ENCODE results near the gene FMNL3.
"Not testable (repeated sequence)": the region's sequence is repeated elsewhere in the genome, so short reads cannot be mapped to it uniquely, and the experiment has no call there.

Gene FMNL3

GRCh38 chr12:49615725-49616124 lies 91.5 kb downstream of the FMNL3 start:
- Histone ChIP-seq H3K27me3 (replicated peaks in 2 of 5; ENCODE audit: control insufficient read depth in 4 of 5, insufficient read depth in 5 of 5, low read length in 4 of 5) (peaks cover 0 to 14% (median 5%) of the 10 kb centered on the region in 5 experiments), H3K9me3 (ENCODE audit: control extremely low read depth in 1 of 5, control insufficient read depth in 4 of 5, insufficient read depth in 2 of 5, low read depth in 1 of 5, low read length in 4 of 5) (peaks cover 0 to 6% (median 3%) of the 10 kb centered on the region in 5 experiments), H3K36me3 (ENCODE audit: control insufficient read depth in 4 of 4, insufficient read depth in 4 of 4, low read length in 3 of 4) (no peaks in the 10 kb centered on the region), H3K27ac (ENCODE audit: insufficient read depth in 1 of 2, low read depth in 1 of 2, low read length in 2 of 2, poor library complexity in 1 of 2, severe bottlenecking in 2 of 2) (no peak overlapping the region), H3K4me3 (ENCODE audit: control insufficient read depth in 1 of 7, extremely low read depth in 1 of 7, insufficient read depth in 4 of 7, low read depth in 2 of 7, low read length in 6 of 7) (no peak overlapping the region), H3K4me1 (ENCODE audit: control extremely low read depth in 1 of 4, control insufficient read depth in 4 of 4, insufficient read depth in 4 of 4, low read length in 3 of 4) (no peaks in the 10 kb centered on the region)
- POLR2A ChIA-PET, result no interaction called here
- DNase-seq, result no peak
- CTCF ChIA-PET, result interaction anchor here (2.6 kb wide), 1 partner anchor 7 kb away, joined by 10 read pairs; the partner anchor contains the start of gene PRPF40B
- WGBS (ENCODE audit: insufficient coverage), result no CpG with 5 or more reads among the region's 7 CpGs

- Histone ChIP-seq H3K36me3 (ENCODE audit: control insufficient read depth in 4 of 4, insufficient read depth in 4 of 4, low read length in 3 of 4) (no peaks in the 10 kb centered on the region), H3K4me1 (ENCODE audit: control extremely low read depth in 1 of 4, control insufficient read depth in 4 of 4, insufficient read depth in 4 of 4, low read length in 3 of 4) (no peaks in the 10 kb centered on the region), H3K9me3 (ENCODE audit: control extremely low read depth in 1 of 5, control insufficient read depth in 4 of 5, insufficient read depth in 2 of 5, low read depth in 1 of 5, low read length in 4 of 5) (peaks cover 0 to 9% (median 3%) of the 10 kb centered on the region in 5 experiments), H3K4me3 (ENCODE audit: control insufficient read depth in 1 of 7, extremely low read depth in 1 of 7, insufficient read depth in 4 of 7, low read depth in 2 of 7, low read length in 6 of 7) (no peak overlapping the region), H3K27me3 (replicated peaks in 2 of 5; ENCODE audit: control insufficient read depth in 4 of 5, insufficient read depth in 5 of 5, low read length in 4 of 5) (peaks cover 0 to 4% (median 0%) of the 10 kb centered on the region in 5 experiments), H3K27ac (ENCODE audit: insufficient read depth in 1 of 2, low read depth in 1 of 2, low read length in 2 of 2, poor library complexity in 1 of 2, severe bottlenecking in 2 of 2) (no peak overlapping the region)
- CTCF ChIA-PET, result interaction anchor here (1.4 kb wide), 1 partner anchor 11 kb away, joined by 4 read pairs; the partner anchor contains the start of gene PRPF40B
- DNase-seq, result no peak
- POLR2A ChIA-PET, result no interaction called here
These were observed 95.0 kb downstream of the FMNL3 start for GRCh38 chr12:49612210-49612609.

- POLR2A ChIA-PET; H3K4me1 ChIP-seq (ENCODE audit: control extremely low read depth in 1 of 4, control insufficient read depth in 4 of 4, insufficient read depth in 4 of 4, low read length in 3 of 4); H3K9me3 ChIP-seq (ENCODE audit: control extremely low read depth in 1 of 5, control insufficient read depth in 4 of 5, insufficient read depth in 2 of 5, low read depth in 1 of 5, low read length in 4 of 5); H3K4me3 ChIP-seq (ENCODE audit: control insufficient read depth in 1 of 7, extremely low read depth in 1 of 7, insufficient read depth in 4 of 7, low read depth in 2 of 7, low read length in 6 of 7); DNase-seq; H3K27me3 ChIP-seq (replicated peaks in 2 of 5; ENCODE audit: control insufficient read depth in 4 of 5, insufficient read depth in 5 of 5, low read length in 4 of 5); H3K36me3 ChIP-seq (ENCODE audit: control insufficient read depth in 4 of 4, insufficient read depth in 4 of 4, low read length in 3 of 4); H3K27ac ChIP-seq (ENCODE audit: insufficient read depth in 1 of 2, low read depth in 1 of 2, low read length in 2 of 2, poor library complexity in 1 of 2, severe bottlenecking in 2 of 2): not testable (repeated sequence)
- CTCF ChIA-PET, result interaction anchor here (1.1 kb wide), 1 partner anchor 25 kb away, joined by 3 read pairs; no protein-coding TSS in a partner anchor
- WGBS (ENCODE audit: insufficient coverage), result 89% methylated on average over 1 of the region's 4 CpGs
These were observed 96.4 kb downstream of the FMNL3 start for GRCh38 chr12:49610785-49611184.

GRCh38 chr12:49609875-49610154 lies 97.4 kb downstream of the FMNL3 start:
- no peak overlapping the region for H3K27ac ChIP-seq (ENCODE audit: insufficient read depth in 1 of 2, low read depth in 1 of 2, low read length in 2 of 2, poor library complexity in 1 of 2, severe bottlenecking in 2 of 2)
- no CpG with 5 or more reads among the region's 1 CpG for WGBS (ENCODE audit: insufficient coverage)
- ChIA-PET POLR2A (no interaction called here), CTCF (interaction anchor here (0.7 kb wide), 1 partner anchor 33 kb away, joined by 3 read pairs; no protein-coding TSS in a partner anchor)
- H3K4me3 ChIP-seq (ENCODE audit: control insufficient read depth in 1 of 7, extremely low read depth in 1 of 7, insufficient read depth in 4 of 7, low read depth in 2 of 7, low read length in 6 of 7), result no peak overlapping the region
- no peak for DNase-seq
- H3K36me3 ChIP-seq (ENCODE audit: control insufficient read depth in 4 of 4, insufficient read depth in 4 of 4, low read length in 3 of 4), result no peaks in the 10 kb centered on the region
- peaks cover 0 to 7% (median 6%) of the 10 kb centered on the region in 4 experiments for H3K4me1 ChIP-seq (ENCODE audit: control extremely low read depth in 1 of 4, control insufficient read depth in 4 of 4, insufficient read depth in 4 of 4, low read length in 3 of 4)
- H3K9me3 ChIP-seq (ENCODE audit: control extremely low read depth in 1 of 5, control insufficient read depth in 4 of 5, insufficient read depth in 2 of 5, low read depth in 1 of 5, low read length in 4 of 5), result peaks cover 0 to 9% (median 2%) of the 10 kb centered on the region in 5 experiments
- no peaks in the 10 kb centered on the region for H3K27me3 ChIP-seq (replicated peaks in 2 of 5; ENCODE audit: control insufficient read depth in 4 of 5, insufficient read depth in 5 of 5, low read length in 4 of 5)

- no peak for DNase-seq
- H3K27ac ChIP-seq (ENCODE audit: insufficient read depth in 1 of 2, low read depth in 1 of 2, low read length in 2 of 2, poor library complexity in 1 of 2, severe bottlenecking in 2 of 2), result no peak overlapping the region
- H3K4me3 ChIP-seq (ENCODE audit: control insufficient read depth in 1 of 7, extremely low read depth in 1 of 7, insufficient read depth in 4 of 7, low read depth in 2 of 7, low read length in 6 of 7), result no peak overlapping the region
- no peaks in the 10 kb centered on the region for H3K36me3 ChIP-seq (ENCODE audit: control insufficient read depth in 4 of 4, insufficient read depth in 4 of 4, low read length in 3 of 4)
- peaks cover 0 to 7% (median under 1%) of the 10 kb centered on the region in 5 experiments for H3K9me3 ChIP-seq (ENCODE audit: control extremely low read depth in 1 of 5, control insufficient read depth in 4 of 5, insufficient read depth in 2 of 5, low read depth in 1 of 5, low read length in 4 of 5)
- CTCF ChIA-PET, result interaction anchor here (0.7 kb wide), 1 partner anchor 33 kb away, joined by 3 read pairs; no protein-coding TSS in a partner anchor
- peaks cover 0 to 9% (median 7%) of the 10 kb centered on the region in 4 experiments for H3K4me1 ChIP-seq (ENCODE audit: control extremely low read depth in 1 of 4, control insufficient read depth in 4 of 4, insufficient read depth in 4 of 4, low read length in 3 of 4)
- WGBS (ENCODE audit: insufficient coverage), result 100% methylated on average over 2 of the region's 2 CpGs
- POLR2A ChIA-PET, result no interaction called here
- no peaks in the 10 kb centered on the region for H3K27me3 ChIP-seq (replicated peaks in 2 of 5; ENCODE audit: control insufficient read depth in 4 of 5, insufficient read depth in 5 of 5, low read length in 4 of 5)
These were observed 97.9 kb downstream of the FMNL3 start for GRCh38 chr12:49609059-49609874.

GRCh38 chr12:49605539-49605938 lies 101.7 kb downstream of the FMNL3 start, which contains the start of gene FAM186B:
Gene FAM186B, minus strand, starts transcription at chr12:49605639. Its CDS starts 162 bp downstream, at chr12:49605477.
- H3K27me3 ChIP-seq (replicated peaks in 2 of 5; ENCODE audit: control insufficient read depth in 4 of 5, insufficient read depth in 5 of 5, low read length in 4 of 5); H3K9me3 ChIP-seq (ENCODE audit: control extremely low read depth in 1 of 5, control insufficient read depth in 4 of 5, insufficient read depth in 2 of 5, low read depth in 1 of 5, low read length in 4 of 5); H3K4me3 ChIP-seq (ENCODE audit: control insufficient read depth in 1 of 7, extremely low read depth in 1 of 7, insufficient read depth in 4 of 7, low read depth in 2 of 7, low read length in 6 of 7); H3K36me3 ChIP-seq (ENCODE audit: control insufficient read depth in 4 of 4, insufficient read depth in 4 of 4, low read length in 3 of 4); DNase-seq; POLR2A ChIA-PET; H3K27ac ChIP-seq (ENCODE audit: insufficient read depth in 1 of 2, low read depth in 1 of 2, low read length in 2 of 2, poor library complexity in 1 of 2, severe bottlenecking in 2 of 2); H3K4me1 ChIP-seq (ENCODE audit: control extremely low read depth in 1 of 4, control insufficient read depth in 4 of 4, insufficient read depth in 4 of 4, low read length in 3 of 4): not testable (repeated sequence)
- WGBS (ENCODE audit: insufficient coverage), result 100% methylated on average over 3 of the region's 4 CpGs
- CTCF ChIA-PET, result interaction anchor here (1.4 to 2.9 kb wide), 2 partner anchors 25 to 52 kb away, joined by 3 to 11 read pairs; no protein-coding TSS in a partner anchor

- POLR2A ChIA-PET, result no interaction called here
- CTCF ChIA-PET, result interaction anchor here (0.9 to 2.9 kb wide), 3 partner anchors 24 to 51 kb away, joined by 3 to 11 read pairs (median 3); no protein-coding TSS in a partner anchor
These were observed 102.3 kb downstream of the FMNL3 start for GRCh38 chr12:49604856-49605255.

More at GRCh38 chr12:49604856-49605255, 102.3 kb downstream of the FMNL3 start:
- peak in 1 of 3 donors; percentile 6 for DNase-seq
- peaks cover 0 to 5% (median 2%) of the 10 kb centered on the region in 4 experiments for H3K36me3 ChIP-seq (ENCODE audit: control insufficient read depth in 4 of 4, insufficient read depth in 4 of 4, low read length in 3 of 4)
- no peak overlapping the region for H3K27ac ChIP-seq (ENCODE audit: insufficient read depth in 1 of 2, low read depth in 1 of 2, low read length in 2 of 2, poor library complexity in 1 of 2, severe bottlenecking in 2 of 2)
- peaks cover 0 to 2% (median 0%) of the 10 kb centered on the region in 5 experiments for H3K9me3 ChIP-seq (ENCODE audit: control extremely low read depth in 1 of 5, control insufficient read depth in 4 of 5, insufficient read depth in 2 of 5, low read depth in 1 of 5, low read length in 4 of 5)
- H3K4me1 ChIP-seq (ENCODE audit: control extremely low read depth in 1 of 4, control insufficient read depth in 4 of 4, insufficient read depth in 4 of 4, low read length in 3 of 4), result peaks cover 0 to 9% (median 7%) of the 10 kb centered on the region in 4 experiments
- 25% methylated on average over 2 of the region's 5 CpGs for WGBS (ENCODE audit: insufficient coverage)
- no peak overlapping the region for H3K4me3 ChIP-seq (ENCODE audit: control insufficient read depth in 1 of 7, extremely low read depth in 1 of 7, insufficient read depth in 4 of 7, low read depth in 2 of 7, low read length in 6 of 7)
- no peaks in the 10 kb centered on the region for H3K27me3 ChIP-seq (replicated peaks in 2 of 5; ENCODE audit: control insufficient read depth in 4 of 5, insufficient read depth in 5 of 5, low read length in 4 of 5)

All from common myeloid progenitor, CD34-positive (primary cell).